IMR-90 (cell line): Measurements from ENCODE around the gene ESAM. TPM values are rescaled to one million over a fixed set of nuclear protein-coding genes. Genes with fewer than 3 reads are reported as not detected.

Source experiments
- ATAC-seq: fragments of 200-7000 bp; cut with Tn5 transposase; 2 replicates; pipeline ENCODE4 v1.9.1; 2020; ENCODE audit warnings: low read depth, mild to moderate bottlenecking, moderate library complexity
- BruUV-seq: library from RNA; stranded (reverse); fragments of 400-500 nt; replicated peaks from 2 replicates; lab custom pipeline; 2021; lab: Mats Ljungman, UMichigan
- CTCF ChIA-PET: fragments of 300-600 bp; formaldehyde crosslinking; extraction: SDS; loops from one replicate; lab custom pipeline; 2021; ENCODE audit warnings: antibody characterized with exemption; lab: Yijun Ruan, JAX
- POLR2A ChIA-PET: fragments of 300-600 bp; sonication (Branson Sonifier 250); formaldehyde crosslinking; loops from one replicate; lab custom pipeline; 2022; ENCODE audit warnings: antibody characterized with exemption; ENCODE audit not compliant: unreplicated experiment; lab: Charles Lee
- DNase-seq: peaks from one replicate; pipeline ENCODE4 v3.0.0; 2013
- H2AFZ ChIP-seq: replicated peaks from 2 replicates; pipeline ENCODE3; 2013; ENCODE audit warnings: low read length, mild to moderate bottlenecking; ENCODE audit not compliant: poor library complexity
- H2AK5ac ChIP-seq: 2 replicates; pipeline ENCODE4 v1.6.1; 2013; ENCODE audit warnings: low read depth, low read length, inconsistent platforms
- H2AK9ac ChIP-seq: replicated peaks from 2 replicates; pipeline ENCODE3; 2013; ENCODE audit warnings: mild to moderate bottlenecking, low read depth, low read length, moderate library complexity; ENCODE audit not compliant: poor library complexity
- H2BK120ac ChIP-seq: 2 replicates; pipeline ENCODE4 v1.6.1; 2013; ENCODE audit warnings: low read depth, low read length, inconsistent platforms
- H2BK15ac ChIP-seq: 3 replicates; pipeline ENCODE4 v1.6.1; 2013; ENCODE audit warnings: low read depth, low read length, inconsistent platforms
- H2BK20ac ChIP-seq: 2 replicates; pipeline ENCODE4 v1.6.1; 2013; ENCODE audit warnings: low read depth, mild to moderate bottlenecking, inconsistent platforms, low read length, moderate library complexity
- H2BK5ac ChIP-seq: 2 replicates; pipeline ENCODE4 v1.6.1; 2013; ENCODE audit warnings: mild to moderate bottlenecking, low read depth, low read length, inconsistent platforms; ENCODE audit not compliant: poor library complexity, severe bottlenecking
- H3K14ac ChIP-seq: replicated peaks from 2 replicates; pipeline ENCODE4 v1.6.1; 2013; ENCODE audit warnings: low read depth, low read length, inconsistent platforms
- H3K18ac ChIP-seq: 2 replicates; pipeline ENCODE4 v1.6.1; 2013; ENCODE audit warnings: low read depth, low read length, control low read depth
- H3K23ac ChIP-seq: 2 replicates; pipeline ENCODE4 v1.6.1; 2013; ENCODE audit warnings: low read depth, low read length, inconsistent platforms
- H3K27ac ChIP-seq: 2 replicates; pipeline ENCODE4 v1.5.1; 2013; ENCODE audit warnings: mild to moderate bottlenecking, control low read depth, low read length; ENCODE audit not compliant: insufficient read depth
- H3K27me3 ChIP-seq: 2 replicates; pipeline ENCODE4 v1.6.1; 2013; ENCODE audit warnings: low read length; ENCODE audit not compliant: control insufficient read depth, insufficient read depth
- H3K36me3 ChIP-seq: 2 replicates; pipeline ENCODE4 v1.6.1; 2013; ENCODE audit warnings: low read length, mixed read lengths; ENCODE audit not compliant: control insufficient read depth, insufficient read depth
- H3K4ac ChIP-seq: 2 replicates; pipeline ENCODE4 v1.6.1; 2013; ENCODE audit warnings: low read depth, low read length, inconsistent platforms
- H3K4me1 ChIP-seq: 2 replicates; pipeline ENCODE4 v1.6.1; 2013; ENCODE audit warnings: low read length, mixed read lengths; ENCODE audit not compliant: control insufficient read depth, insufficient read depth
- H3K4me2 ChIP-seq: 2 replicates; pipeline ENCODE4 v1.6.1; 2013; ENCODE audit warnings: low read depth, mild to moderate bottlenecking, control low read depth, low read length, moderate library complexity
- H3K4me3 ChIP-seq: 2 replicates; pipeline ENCODE4 v1.5.1; 2013; ENCODE audit warnings: low read depth, mild to moderate bottlenecking, control low read depth, low read length, moderate library complexity; ENCODE audit not compliant: insufficient read depth
- H3K56ac ChIP-seq: 2 replicates; pipeline ENCODE4 v1.6.1; 2013; ENCODE audit warnings: low read length, inconsistent platforms; ENCODE audit not compliant: insufficient read depth; ENCODE audit errors: extremely low read depth
- H3K79me1 ChIP-seq, 2 experiments: 2 replicates each; pipeline ENCODE4 v1.6.1; 2013; ENCODE audit warnings: low read length in 2 of 2, inconsistent platforms in 1 of 2, low read depth in 1 of 2
- H3K9ac ChIP-seq: 2 replicates; pipeline ENCODE4 v1.6.1; 2013; ENCODE audit warnings: low read depth, low read length, control low read depth
- H3K9me1 ChIP-seq: 2 replicates; pipeline ENCODE4 v1.6.1; 2013; ENCODE audit warnings: low read length, inconsistent platforms; ENCODE audit not compliant: insufficient read depth
- H3K9me3 ChIP-seq: 2 replicates; pipeline ENCODE4 v1.6.1; 2013; ENCODE audit warnings: low read length; ENCODE audit not compliant: control insufficient read depth, insufficient read depth
- H4K20me1 ChIP-seq: 2 replicates; pipeline ENCODE4 v1.6.1; 2013; ENCODE audit warnings: low read length, inconsistent platforms; ENCODE audit not compliant: insufficient read depth
- H4K5ac ChIP-seq: 2 replicates; pipeline ENCODE4 v1.6.1; 2013; ENCODE audit warnings: mild to moderate bottlenecking, low read depth, low read length, control low read depth
- H4K8ac ChIP-seq, 2 experiments: 2 replicates each; pipeline ENCODE4 v1.6.1; 2013; ENCODE audit warnings: low read depth in 2 of 2, low read length in 2 of 2, control low read depth in 1 of 2, inconsistent platforms in 1 of 2
- H4K91ac ChIP-seq: 2 replicates; pipeline ENCODE4 v1.6.1; 2013; ENCODE audit warnings: low read depth, low read length, inconsistent platforms; ENCODE audit not compliant: insufficient read depth
- BHLHE40 ChIP-seq: fragments of 150-350 bp; IDR thresholded peaks from 2 replicates; pipeline ENCODE4 v1.6.1; 2016; ENCODE audit warnings: mild to moderate bottlenecking, low read depth, low read length
- ELK1 ChIP-seq: fragments of 150-350 bp; IDR thresholded peaks from 2 replicates; pipeline ENCODE4 v1.6.1; 2016; ENCODE audit warnings: low read depth, mild to moderate bottlenecking, low read length, moderate library complexity, borderline replicate concordance
- FOS ChIP-seq: fragments of 150-350 bp; IDR thresholded peaks from 2 replicates; pipeline ENCODE4 v1.6.1; 2016; ENCODE audit warnings: low read depth, low read length
- SMC3 ChIP-seq: fragments of 150-350 bp; IDR thresholded peaks from 2 replicates; pipeline ENCODE4 v1.6.1; 2016; ENCODE audit warnings: low read depth, mild to moderate bottlenecking, antibody characterized with exemption, low read length, moderate library complexity
- WGBS, 2 experiments: methylation state at CpG; one replicate each; pipeline versions ENCODE4 v1.1.5 to v1.1.7; 2013; ENCODE audit warnings: missing lambda C conversion rate in 2 of 2; ENCODE audit not compliant: insufficient read length in 1 of 2; ENCODE audit errors: extremely low coverage in 2 of 2; 5-methylcytosine and 5-hydroxymethylcytosine counted together
- dilution Hi-C: fragments of 300-500 bp; cut with HindIII; formaldehyde crosslinking; loops from one replicate; pipeline ENCODE4 v1.14.3; 2018; ENCODE audit warnings: low sequenced_read_pairs; ENCODE audit not compliant: unreplicated experiment
- in situ Hi-C: fragments of 300-500 bp; cut with MboI; formaldehyde crosslinking; loops from 3 replicates; pipeline ENCODE4 v1.14.3; 2019; ENCODE audit warnings: low sequenced_read_pairs, inconsistent platforms, mixed read lengths
- intact Hi-C: fragments of 100-400 bp; cut with micrococcal nuclease; formaldehyde crosslinking; loops from 2 replicates; pipeline ENCODE4 v1.10.0; 2022
- polyA plus RNA-seq, 3 experiments: library from polyadenylated mRNA; depleted of rRNA; stranded (reverse); fragments of >200 nt; gene quantifications; 2 replicates each; pipeline ENCODE4 v1.2.3, GENCODE V29; 2012; ENCODE audit warnings: low replicate concordance in 1 of 3
- total RNA-seq: library from RNA; depleted of rRNA; stranded (reverse); fragments of >200 nt; gene quantifications from 2 replicates; pipeline ENCODE4 v1.2.3, GENCODE V29; 2012

ESAM gene
- total and polyA plus RNA-seq, 2 of the 4 experiments (the other 2 are of a cell fraction), result under 0.01 to 0.12 TPM

- TF ChIP-seq ELK1 (no peak), SMC3 (no peak), BHLHE40 (no peak)
These were observed 13.4 kb downstream of the ESAM start (continued) for GRCh38 chr11:124748481-124749343.

GRCh38 chr11:124748100-124748418 is 14.0 kb downstream of the ESAM start:
- intact Hi-C loops (loop anchor here (10.0 kb wide), 1 partner anchor 73 kb away; the partner anchor contains the start of genes SIAE and SPA17), dilution Hi-C loops (no loop called here), in situ Hi-C loops (no loop called here)
- peak overlapping the region; percentile 72; the same call in 1 of the 2 replicates for H2BK120ac ChIP-seq
- no peak overlapping the region for H2BK5ac ChIP-seq
- H4K8ac ChIP-seq, result no peak overlapping the region; a peak in 1 of 4 replicates
- H3K9me1 ChIP-seq, result peaks cover 14% of the 10 kb centered on the region
- no peak overlapping the region for H4K91ac ChIP-seq
- no peak overlapping the region for H3K27ac ChIP-seq
- POLR2A ChIA-PET, result no interaction called here
- TF ChIP-seq FOS, result no peak
- no peaks in the 10 kb centered on the region for H3K36me3 ChIP-seq
- no peak overlapping the region for H3K4me3 ChIP-seq
- peak overlapping the region; percentile 50; the same call in 1 of the 2 replicates for H2BK20ac ChIP-seq
- H2AFZ ChIP-seq, result peak overlapping the region; percentile 16
- H3K23ac ChIP-seq, result no peak overlapping the region
- no peaks in the 10 kb centered on the region; the same call in 1 of the 2 replicates for H3K27me3 ChIP-seq
- no peak overlapping the region for H3K4me2 ChIP-seq
- no peak for DNase-seq
- no peak overlapping the region for H3K56ac ChIP-seq
- H2BK15ac ChIP-seq, result peak overlapping the region; percentile 34; the same call in 1 of the 3 replicates
- CTCF ChIA-PET, result no interaction called here
- no peak for ATAC-seq
- H4K20me1 ChIP-seq, result no peaks in the 10 kb centered on the region
- H2AK5ac ChIP-seq, result peak overlapping the region; percentile 77; the same call in 1 of the 2 replicates
- H3K18ac ChIP-seq, result no peak overlapping the region
- no peak overlapping the region for H4K5ac ChIP-seq
- H3K9ac ChIP-seq, result no peak overlapping the region
- no TSS peak for BruUV-seq
- H3K4me1 ChIP-seq, result peaks cover 10% of the 10 kb centered on the region
- peak overlapping the region; percentile 62 for H2AK9ac ChIP-seq
- no CpG with 5 or more reads among the region's 7 CpGs for WGBS, 2 experiments
- H3K4ac ChIP-seq, result peak overlapping the region; percentile 47; the same call in 1 of the 2 replicates
- no peaks in the 10 kb centered on the region for H3K9me3 ChIP-seq
- H3K14ac ChIP-seq, result peak overlapping the region; percentile 68; the same call in 1 of the 2 replicates
- H3K79me1 ChIP-seq, result no peaks in the 10 kb centered on the region; a peak in 1 of 4 replicates
